GM19240 (cell line): ENCODE results near the gene CBFA2T2.

Source experiments
- DNase-seq: peaks from one replicate; pipeline ENCODE4 v3.0.0; 2011; ENCODE audit warnings: low spot score; ENCODE audit not compliant: insufficient read length

The CBFA2T2 gene

GRCh38 chr20:33676652-33677645 lies 187.1 kb downstream of the CBFA2T2 start:
- DNase-seq: no peak

- no peak for DNase-seq
Measured at GRCh38 chr20:33677991-33678702, 188.3 kb downstream of the CBFA2T2 start.

GRCh38 chr20:33679758-33680485 lies 190.0 kb downstream of the CBFA2T2 start:
- DNase-seq: peak; percentile 73

- no peak for DNase-seq
Measured at GRCh38 chr20:33680686-33681085, 190.8 kb downstream of the CBFA2T2 start.

- no peak for DNase-seq
Measured at GRCh38 chr20:33681288-33681687, 191.4 kb downstream of the CBFA2T2 start.

GRCh38 chr20:33681728-33682353 lies 191.9 kb downstream of the CBFA2T2 start:
- DNase-seq: no peak

- no peak for DNase-seq
Measured at GRCh38 chr20:33684533-33685327, 194.8 kb downstream of the CBFA2T2 start.

GRCh38 chr20:33685328-33686099 lies 195.6 kb downstream of the CBFA2T2 start:
- peak; percentile 73 for DNase-seq

GRCh38 chr20:33686100-33686983 lies 196.4 kb downstream of the CBFA2T2 start, which contains the start of gene E2F1:
E2F1 (minus strand) TSS chr20:33686385; CDS start chr20:33686264, 121 bp downstream.
- DNase-seq: peak; percentile 98

GRCh38 chr20:33686984-33687366 lies 197.1 kb downstream of the CBFA2T2 start:
- no peak for DNase-seq

- no peak for DNase-seq
Measured at GRCh38 chr20:33687370-33687915, 197.5 kb downstream of the CBFA2T2 start.

- no peak for DNase-seq
Measured at GRCh38 chr20:33687993-33688937, 198.4 kb downstream of the CBFA2T2 start.

- no peak for DNase-seq
Measured at GRCh38 chr20:33688938-33689424, 199.1 kb downstream of the CBFA2T2 start.

GRCh38 chr20:33689493-33689892 lies 199.6 kb downstream of the CBFA2T2 start:
- DNase-seq: no peak

- no peak for DNase-seq
Measured at GRCh38 chr20:33689973-33690372, 200.1 kb downstream of the CBFA2T2 start.

GRCh38 chr20:33693289-33693688 lies 203.4 kb downstream of the CBFA2T2 start:
- DNase-seq: no peak
